AG04449 (cell line): ENCODE measurements around the gene MVB12B.
"Not testable (repeated sequence)": the region's sequence is repeated elsewhere in the genome, so short reads cannot be mapped to it uniquely, and the experiment has no call there.

Experiments used
- CTCF ChIA-PET: fragments of 350-600 bp; formaldehyde crosslinking; extraction: SDS; loops from one replicate; lab custom pipeline; 2021; ENCODE audit warnings: antibody characterized with exemption; lab: Yijun Ruan, JAX
- POLR2A ChIA-PET: fragments of 400-600, 350-600 bp; formaldehyde crosslinking; extraction: SDS; loops from one replicate; lab custom pipeline; 2020; ENCODE audit warnings: antibody characterized with exemption, inconsistent platforms; lab: Yijun Ruan, JAX
- DNase-seq: peaks from one replicate; pipeline ENCODE4 v3.0.0-alpha.2; 2010; ENCODE audit warnings: low read depth, low spot score
- H3K4me3 ChIP-seq: 2 replicates; pipeline ENCODE4 v1.5.1; 2011; ENCODE audit warnings: low read depth, mild to moderate bottlenecking, control low read depth, low read length
- CTCF ChIP-seq: IDR thresholded peaks from one replicate; pipeline ENCODE4 v1.5.1; 2011; ENCODE audit warnings: mild to moderate bottlenecking, moderate library complexity, low read length, control low read depth, inconsistent platforms; ENCODE audit not compliant: insufficient read depth; ENCODE audit errors: missing control alignments

The MVB12B gene

GRCh38 chr9:126538550-126538949 is 211.9 kb downstream of the MVB12B start:
- ChIA-PET POLR2A (no interaction called here), CTCF (interaction anchor here (0.9 to 2.4 kb wide), 7 partner anchors 12 to 47 kb away, joined by 3 to 11 read pairs (median 4); no protein-coding TSS in a partner anchor)
- TF ChIP-seq CTCF: no peak
- no peak overlapping the region for H3K4me3 ChIP-seq
- DNase-seq: no peak

GRCh38 chr9:126540398-126540797 is 213.8 kb downstream of the MVB12B start:
- DNase-seq, POLR2A ChIA-PET, H3K4me3 ChIP-seq: not testable (repeated sequence)
- CTCF ChIA-PET: interaction anchor here (1.1 to 2.2 kb wide), 2 partner anchors 16 to 18 kb away, joined by 3 to 10 read pairs; no protein-coding TSS in a partner anchor

- CTCF ChIA-PET: interaction anchor here (1.8 to 2.0 kb wide), 2 partner anchors 15 to 43 kb away, joined by 10 to 11 read pairs; no protein-coding TSS in a partner anchor
- POLR2A ChIA-PET: no interaction called here
- DNase-seq: no peak
- no peak for TF ChIP-seq CTCF
- no peak overlapping the region for H3K4me3 ChIP-seq
Observed at GRCh38 chr9:126543490-126543889, 216.9 kb downstream of the MVB12B start.

GRCh38 chr9:126545106-126545505 is 218.5 kb downstream of the MVB12B start:
- DNase-seq: no peak
- ChIA-PET POLR2A (interaction anchor here (0.7 kb wide), 1 partner anchor 816 kb away, joined by 3 read pairs; no protein-coding TSS in a partner anchor), CTCF (interaction anchor here (1.7 to 2.0 kb wide), 3 partner anchors 13 to 45 kb away, joined by 10 to 12 read pairs (median 11); no protein-coding TSS in a partner anchor)
- no peak for TF ChIP-seq CTCF
- no peak overlapping the region for H3K4me3 ChIP-seq

- TF ChIP-seq CTCF: no peak
- CTCF ChIA-PET: interaction anchor here (0.8 to 1.7 kb wide), 2 partner anchors 12 to 14 kb away, joined by 5 to 12 read pairs; no protein-coding TSS in a partner anchor
- H3K4me3 ChIP-seq: no peak overlapping the region
- no peak for DNase-seq
- POLR2A ChIA-PET: no interaction called here
Observed at GRCh38 chr9:126546036-126546435, 219.4 kb downstream of the MVB12B start.

- no peak overlapping the region for H3K4me3 ChIP-seq
- no peak for DNase-seq
- ChIA-PET CTCF (interaction anchor here (1.7 kb wide), 1 partner anchor 10 kb away, joined by 14 read pairs; no protein-coding TSS in a partner anchor), POLR2A (no interaction called here)
- TF ChIP-seq CTCF: no peak
Observed at GRCh38 chr9:126548312-126548711, 221.7 kb downstream of the MVB12B start.
